ENCODE data around the gene CDH4. TPM values are rescaled to one million over a fixed set of nuclear protein-coding genes. Genes with fewer than 3 reads are reported as not detected.

CDH4 gene
- polyA plus RNA-seq, 5 donors = 3.6 to 8.1 (median 4.7) TPM

DNA sequence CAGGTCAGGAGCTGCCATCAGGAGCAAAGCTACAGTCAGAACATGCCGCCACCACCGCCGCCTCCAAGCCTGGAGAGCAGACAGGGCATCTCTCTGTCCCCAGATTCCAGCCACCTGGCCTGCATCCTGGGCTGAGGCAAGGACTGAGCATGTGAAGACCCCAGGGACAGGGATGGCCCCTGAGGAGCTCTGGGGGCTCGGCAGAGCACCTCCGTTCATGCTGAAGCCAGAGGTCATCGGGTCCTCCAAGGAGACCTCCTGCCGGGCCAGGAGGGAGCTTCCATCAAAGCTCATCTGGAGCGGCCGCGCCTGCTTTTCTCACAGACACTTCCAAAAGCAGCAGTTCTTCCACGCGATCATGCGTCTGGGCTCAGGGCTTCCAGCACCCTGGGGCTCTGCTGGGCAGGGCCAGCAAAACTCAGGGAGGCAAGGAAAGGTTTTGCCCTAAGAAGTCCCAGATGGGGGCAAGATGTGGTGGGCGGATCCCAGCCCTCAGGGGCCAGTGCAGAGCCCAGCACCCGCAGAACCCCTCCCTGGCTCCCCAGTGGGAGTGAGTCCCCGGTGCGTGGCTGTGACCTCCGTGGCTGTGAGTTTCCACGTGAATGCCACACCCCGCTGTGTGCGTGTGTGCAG lies 675.2 kb downstream of the CDH4 start:
- DNase-seq = no peak

DNA sequence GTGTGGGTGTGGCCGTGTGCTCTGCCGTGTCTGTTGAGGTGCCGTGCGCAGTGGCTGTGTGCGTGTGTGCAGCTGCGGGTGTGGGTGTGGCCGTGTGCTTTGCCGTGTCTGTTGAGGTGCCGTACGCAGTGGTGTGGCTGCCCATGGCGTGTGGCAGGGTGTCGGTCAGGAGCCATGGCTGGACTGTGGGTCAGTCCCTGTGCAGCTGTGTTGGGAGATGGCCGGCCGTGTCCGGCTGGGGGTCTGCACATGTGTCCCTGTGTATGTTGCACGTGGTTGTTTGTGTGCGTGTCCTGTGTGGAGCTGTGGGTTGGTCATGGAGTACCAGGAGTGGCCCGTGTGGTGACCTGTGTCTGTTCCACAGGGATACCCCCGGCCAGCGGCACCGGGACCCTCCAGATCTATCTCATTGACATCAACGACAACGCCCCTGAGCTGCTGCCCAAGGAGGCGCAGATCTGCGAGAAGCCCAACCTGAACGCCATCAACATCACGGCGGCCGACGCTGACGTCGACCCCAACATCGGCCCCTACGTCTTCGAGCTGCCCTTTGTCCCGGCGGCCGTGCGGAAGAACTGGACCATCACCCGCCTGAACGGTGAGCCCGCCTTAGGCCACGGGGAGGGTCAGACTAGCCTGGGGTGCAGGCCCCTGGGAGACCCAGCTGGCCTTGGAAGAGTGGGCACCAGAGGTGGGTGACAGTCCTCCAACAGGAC lies 675.9 kb downstream of the CDH4 start:
- DNase-seq = no peak

DNA sequence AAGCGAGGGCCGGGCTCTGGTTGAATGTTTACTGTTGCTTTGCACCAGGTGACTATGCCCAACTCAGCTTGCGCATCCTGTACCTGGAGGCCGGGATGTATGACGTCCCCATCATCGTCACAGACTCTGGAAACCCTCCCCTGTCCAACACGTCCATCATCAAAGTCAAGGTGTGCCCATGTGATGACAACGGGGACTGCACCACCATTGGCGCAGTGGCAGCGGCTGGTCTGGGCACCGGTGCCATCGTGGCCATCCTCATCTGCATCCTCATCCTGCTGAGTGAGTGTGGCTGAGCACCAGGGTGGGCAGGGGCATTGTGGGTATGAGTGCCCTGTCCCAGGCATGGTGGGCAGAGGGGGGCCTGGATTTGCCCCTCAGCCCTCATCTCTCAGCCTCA lies 677.5 kb downstream of the CDH4 start:
- no peak for DNase-seq

DNA sequence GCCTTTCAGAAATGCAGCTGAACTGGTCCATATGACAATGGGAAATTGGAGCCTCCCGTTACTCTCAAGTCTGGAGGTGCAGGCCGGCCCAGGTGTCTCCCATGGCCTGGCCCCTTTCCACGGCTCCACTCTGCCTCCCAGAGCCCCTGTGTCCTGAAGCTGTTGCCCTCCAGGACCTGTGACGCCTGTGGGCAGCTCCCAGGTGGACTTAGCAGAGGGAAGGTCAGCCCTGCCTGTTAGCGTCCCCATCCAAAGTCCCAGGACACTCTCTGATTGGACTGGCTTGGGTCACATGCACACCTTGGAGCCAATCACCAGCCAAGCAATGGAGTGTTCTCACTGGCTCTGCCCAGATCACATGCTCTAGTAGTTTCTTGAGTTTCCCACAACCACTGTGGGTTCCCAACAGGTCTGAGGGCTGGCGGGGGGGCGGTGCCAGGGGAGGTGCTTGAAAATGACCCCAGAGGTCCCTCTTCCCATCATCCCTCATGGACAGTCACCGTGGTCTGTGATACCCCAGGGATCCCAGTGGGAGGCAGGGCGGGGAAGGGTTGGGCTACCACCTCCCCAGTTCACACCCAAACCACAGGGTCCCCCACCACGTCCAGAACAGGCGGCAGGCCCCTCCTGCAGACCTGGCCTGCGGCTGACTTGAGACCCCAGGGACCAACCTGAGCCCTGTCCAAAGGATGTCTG lies 678.1 kb downstream of the CDH4 start:
- no peak for DNase-seq

DNA sequence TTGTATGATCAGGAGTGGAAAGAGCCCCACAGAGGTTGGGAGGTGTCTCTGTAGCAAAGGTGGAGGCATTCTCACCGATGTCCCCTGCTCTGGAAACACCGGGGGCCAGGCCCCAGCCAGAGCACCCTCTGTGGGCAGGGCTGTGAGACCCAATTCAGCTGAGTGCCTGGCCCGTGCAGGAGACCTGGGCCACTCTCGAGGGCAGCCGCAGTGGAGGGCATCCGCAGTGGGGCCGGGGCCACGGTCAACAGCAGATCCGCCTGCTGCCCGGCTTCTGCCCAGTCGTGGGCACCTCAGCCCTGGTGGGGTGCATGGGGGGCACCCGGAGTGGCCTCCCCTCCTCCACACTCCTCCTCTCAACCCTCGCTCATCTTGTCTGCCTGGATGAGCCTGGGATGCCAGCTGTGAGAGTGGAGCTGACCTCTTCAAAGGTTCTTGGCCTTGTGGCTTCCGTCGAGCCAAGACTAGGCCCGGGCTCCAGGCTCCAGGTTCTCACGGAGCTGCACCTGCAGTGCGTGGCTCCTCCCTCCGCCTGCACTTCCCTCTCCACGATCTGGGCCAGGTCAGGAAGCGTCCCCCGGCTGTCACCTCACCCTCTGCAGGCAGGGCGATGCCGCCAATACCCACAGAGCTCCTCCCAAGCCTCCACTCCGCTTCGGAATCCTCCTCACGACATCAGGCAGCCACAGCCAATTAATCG lies 678.9 kb downstream of the CDH4 start:
- DNase-seq = no peak

DNA sequence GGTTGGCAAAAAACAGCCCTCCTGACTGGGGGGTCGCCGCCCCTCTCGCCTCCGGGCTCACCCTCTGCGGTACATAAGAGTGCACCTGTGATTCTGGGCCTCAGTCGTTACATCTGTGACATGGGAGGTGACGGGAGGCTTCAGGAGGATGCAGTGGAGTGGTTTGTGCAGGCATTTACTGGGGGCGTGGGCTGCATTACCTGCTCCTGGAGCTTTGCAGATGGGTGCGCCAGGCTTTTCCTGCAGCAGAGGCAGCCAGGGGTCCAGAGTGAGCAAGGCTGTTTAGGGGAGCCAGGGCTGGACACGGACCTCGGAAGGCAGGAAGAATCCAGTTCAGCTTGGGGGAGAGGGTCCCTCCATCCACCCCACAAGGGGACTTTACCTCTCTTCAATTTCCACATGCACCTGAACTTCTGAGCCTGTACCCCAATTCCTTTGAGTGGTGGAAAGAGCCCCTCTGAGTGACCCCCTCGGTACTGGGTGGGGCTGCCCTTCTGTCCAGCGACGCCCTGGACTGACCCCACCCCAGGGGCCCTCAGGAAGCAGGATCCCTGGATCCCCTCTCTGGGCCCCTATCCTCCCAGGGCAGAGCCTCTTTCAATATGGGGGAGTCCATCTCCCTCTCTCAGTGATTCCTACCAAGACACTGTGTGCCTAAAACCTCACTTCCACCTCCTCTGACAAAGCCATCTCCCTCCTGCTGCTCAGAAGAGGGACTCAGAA lies 679.6 kb downstream of the CDH4 start:
- DNase-seq = no peak

DNA sequence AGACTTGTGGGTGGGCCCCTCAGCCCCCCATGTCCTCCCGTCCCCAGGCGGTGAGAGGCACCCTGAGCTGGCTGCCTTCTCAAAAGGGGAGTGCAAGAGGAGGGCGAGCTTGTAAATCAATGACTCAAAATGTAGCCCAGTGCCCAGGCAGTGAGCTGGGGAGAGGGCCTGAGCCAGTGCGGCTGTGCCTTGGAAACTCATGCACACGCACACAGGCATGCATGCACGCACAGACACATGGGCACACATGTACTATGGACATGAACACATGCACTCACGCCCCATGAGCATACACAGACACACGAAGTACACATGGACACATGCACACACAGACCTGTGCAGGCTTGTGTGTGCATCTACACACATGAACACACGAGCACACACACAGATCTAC lies 680.1 kb downstream of the CDH4 start:
- no peak for DNase-seq

DNA sequence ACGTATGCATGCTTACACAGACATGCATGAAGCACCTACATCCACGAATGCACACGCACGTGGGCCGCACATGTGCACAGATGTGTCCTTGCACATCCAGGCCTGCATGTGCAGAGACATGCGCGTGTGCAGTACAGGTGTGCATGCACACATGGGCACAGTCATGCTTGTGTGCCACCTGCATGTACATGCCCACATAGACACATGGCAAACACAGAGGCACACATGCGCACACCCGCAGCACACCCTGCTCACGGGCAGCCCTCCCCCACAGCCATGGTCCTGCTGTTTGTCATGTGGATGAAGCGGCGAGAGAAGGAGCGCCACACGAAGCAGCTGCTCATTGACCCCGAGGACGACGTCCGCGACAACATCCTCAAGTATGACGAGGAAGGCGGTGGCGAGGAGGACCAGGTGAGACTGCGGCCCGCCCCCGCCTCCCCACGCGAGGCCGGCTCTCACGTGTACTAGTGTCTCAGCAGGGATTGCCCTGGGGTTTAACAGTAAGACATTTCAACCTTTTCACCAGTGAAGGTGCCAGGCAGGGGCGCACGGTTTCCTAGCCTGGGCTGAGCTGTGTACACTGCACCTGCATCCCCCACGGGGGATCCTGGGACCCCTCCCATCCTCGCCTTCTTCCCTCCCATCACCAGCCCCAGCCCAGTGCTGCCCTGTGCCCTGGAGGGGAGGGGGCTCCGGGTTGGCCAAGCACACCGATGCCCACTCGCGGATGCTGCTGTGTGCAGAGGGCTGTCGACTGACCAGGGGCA lies 680.8 kb downstream of the CDH4 start:
- no peak for DNase-seq

DNA sequence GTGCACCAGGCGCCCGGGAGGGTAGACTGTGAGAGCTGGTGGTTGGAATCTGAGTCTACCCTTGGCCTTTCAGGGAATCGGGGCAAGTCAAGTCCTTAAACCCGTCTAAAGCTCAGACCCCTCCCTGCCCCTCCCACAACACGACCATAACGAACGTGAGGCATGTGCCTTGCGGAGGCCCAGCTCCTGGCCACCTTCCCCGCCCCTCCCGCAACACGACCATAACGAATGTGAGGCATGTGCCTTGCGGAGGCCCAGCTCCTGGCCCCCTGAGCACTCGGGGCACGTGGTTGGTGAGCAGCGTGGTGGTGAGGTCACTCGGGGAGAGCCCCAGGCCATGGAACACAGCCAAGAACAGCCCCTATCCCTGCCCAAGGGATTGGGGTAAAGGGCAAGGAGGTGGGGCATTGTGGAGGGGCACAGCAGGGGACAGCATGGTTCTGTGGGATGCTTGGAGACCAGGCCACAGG lies 681.5 kb downstream of the CDH4 start:
- DNase-seq = no peak

DNA sequence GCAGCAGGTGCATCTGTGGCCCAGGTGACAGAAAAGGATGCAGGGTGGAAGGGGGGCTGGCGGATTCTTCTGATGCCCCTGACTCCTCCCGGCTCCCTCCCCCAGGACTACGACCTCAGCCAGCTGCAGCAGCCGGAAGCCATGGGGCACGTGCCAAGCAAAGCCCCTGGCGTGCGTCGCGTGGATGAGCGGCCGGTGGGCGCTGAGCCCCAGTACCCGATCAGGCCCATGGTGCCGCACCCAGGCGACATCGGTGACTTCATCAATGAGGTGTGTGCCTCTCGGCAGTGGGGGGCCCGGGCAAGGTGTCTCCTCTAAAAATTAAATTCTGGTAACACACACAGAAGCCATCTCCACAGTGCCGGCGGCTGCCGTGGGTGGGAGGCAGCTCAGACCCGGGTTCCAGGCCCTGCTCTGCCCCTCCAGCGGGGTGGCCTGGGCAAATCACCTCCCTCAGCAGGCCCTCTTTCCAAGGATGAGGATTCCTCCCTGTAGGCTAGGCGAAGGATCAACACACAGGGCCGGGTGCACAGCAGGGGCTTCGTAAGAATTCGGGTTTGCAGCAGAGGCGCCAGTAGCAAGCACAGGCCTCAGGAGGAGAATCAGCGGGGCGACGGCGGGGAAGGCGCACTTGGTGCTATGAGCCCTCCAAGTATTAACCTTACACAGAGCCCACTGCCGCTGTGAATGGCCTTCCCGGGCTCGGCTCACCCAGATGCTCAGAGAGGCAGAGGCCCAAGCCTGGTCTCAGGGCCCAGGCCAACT lies 682.1 kb downstream of the CDH4 start:
- no peak for DNase-seq

DNA sequence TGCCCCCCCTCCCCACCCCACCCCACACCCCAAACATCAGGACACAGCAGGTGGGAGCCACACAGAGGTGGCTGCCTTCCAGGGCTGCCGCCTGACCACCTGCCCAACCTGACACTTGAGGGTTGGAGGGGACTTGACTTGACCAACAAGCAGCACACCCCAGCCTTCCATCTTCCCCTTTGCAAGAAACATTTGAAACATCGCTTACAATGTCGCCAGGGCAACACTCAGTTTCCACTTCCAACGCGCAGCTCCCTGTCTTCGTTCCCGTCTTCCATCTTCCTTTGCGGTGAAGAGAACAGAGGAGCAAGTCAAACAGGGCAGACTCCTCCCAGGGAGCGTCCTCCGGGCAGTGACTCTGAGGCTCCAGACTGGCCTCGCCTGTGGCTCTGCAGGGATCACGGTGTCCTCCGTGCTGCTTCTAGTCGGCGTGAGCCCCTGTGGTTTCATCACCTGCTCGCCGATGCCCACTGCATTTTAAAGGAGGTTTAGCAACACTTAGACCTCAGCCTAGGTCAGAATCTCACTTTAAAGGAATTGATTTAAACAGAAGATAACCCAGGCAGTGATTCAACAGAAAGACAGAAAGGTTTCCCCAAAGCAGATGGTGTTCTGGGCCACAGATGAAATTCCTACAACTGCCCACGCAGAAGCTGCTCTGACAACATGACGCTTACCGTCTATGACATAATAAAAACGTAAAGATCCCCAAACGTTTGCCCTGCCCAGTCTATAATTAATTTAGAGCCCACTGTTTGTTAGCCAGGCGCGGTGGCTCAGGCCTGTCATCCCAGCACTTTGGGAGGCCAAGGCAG lies 682.9 kb downstream of the CDH4 start:
- no peak for DNase-seq

DNA sequence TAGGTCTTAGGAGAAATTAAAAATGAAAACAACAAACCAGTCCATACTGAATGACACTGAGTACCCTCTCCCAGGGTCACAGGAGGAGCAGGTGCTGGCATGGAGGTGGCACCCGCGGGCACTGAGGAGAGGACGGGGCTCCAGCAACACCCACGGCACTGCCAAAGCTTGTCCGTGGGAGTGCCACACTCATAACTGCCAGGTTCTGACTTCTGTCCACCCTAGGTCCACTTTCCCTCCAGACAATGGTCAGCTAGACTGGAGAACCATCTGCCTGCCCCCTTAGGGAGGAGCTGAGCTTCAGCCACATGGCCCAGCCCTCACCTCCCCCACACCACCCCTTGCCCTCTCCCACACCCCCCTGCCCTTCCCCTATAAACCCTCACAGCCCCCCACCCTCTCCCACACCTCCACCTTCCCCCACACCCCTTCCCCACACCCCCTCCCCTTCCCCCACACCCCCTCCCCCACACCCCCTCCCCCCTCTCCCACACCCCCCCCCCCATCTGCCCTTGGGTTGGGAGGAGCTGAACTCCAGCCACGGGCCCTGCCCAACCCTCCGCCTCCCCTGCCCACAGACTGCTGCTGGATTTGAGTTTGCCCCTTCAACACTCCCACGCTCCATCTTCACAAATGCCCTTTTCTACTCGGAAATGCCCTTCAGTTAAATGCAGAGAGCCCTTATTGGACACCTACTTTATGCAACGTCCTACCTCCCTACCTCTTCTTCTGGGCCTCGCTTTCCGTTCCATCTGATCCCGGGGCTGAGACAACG lies 684.1 kb downstream of the CDH4 start:
- no peak for DNase-seq

DNA sequence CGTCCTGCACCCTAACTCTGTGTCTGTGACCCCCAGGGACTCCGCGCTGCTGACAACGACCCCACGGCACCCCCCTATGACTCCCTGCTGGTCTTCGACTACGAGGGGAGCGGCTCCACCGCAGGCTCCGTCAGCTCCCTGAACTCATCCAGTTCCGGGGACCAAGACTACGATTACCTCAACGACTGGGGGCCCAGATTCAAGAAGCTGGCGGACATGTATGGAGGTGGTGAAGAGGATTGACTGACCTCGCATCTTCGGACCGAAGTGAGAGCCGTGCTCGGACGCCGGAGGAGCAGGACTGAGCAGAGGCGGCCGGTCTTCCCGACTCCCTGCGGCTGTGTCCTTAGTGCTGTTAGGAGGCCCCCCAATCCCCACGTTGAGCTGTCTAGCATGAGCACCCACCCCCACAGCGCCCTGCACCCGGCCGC lies 684.7 kb downstream of the CDH4 start:
- no peak for DNase-seq

DNA sequence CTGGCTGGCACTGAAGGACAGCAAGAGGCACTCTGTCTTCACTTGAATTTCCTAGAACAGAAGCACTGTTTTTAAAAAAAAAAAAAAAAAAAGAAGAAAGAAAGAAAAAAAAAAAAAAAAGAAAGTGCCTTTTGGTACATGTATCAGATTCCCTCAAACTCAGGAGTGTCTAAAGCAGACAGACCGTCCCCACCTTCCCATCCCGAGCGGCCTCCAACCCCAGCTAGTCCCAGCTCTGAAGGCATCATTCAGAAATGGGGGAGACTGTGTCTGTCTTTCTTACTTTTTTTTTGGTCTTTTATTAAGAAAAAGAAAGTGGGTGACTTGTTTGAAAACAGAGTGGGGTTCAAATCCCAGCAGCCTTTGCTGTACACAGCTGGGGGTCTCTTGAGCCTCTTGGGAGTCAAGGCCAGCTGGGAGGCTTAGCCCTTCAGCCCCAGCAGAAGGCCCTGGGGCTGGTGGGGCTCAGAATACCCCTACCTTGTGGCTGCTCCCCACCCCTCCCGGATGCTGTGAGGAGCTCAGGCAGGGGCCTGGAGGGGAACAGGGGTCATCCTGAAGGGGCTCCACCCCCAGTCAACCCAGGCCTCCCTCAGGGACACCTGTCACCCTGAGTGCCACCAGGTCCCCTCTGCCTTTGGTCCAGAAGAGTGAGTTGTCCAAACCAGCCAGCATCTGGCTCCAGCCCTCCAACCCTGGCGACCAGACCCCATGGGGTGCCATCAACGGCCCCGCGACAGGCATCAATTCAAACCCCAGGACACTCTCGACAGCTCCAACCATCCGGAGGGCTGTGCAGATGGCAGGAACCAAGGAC lies 685.3 kb downstream of the CDH4 start:
- DNase-seq = no peak

DNA sequence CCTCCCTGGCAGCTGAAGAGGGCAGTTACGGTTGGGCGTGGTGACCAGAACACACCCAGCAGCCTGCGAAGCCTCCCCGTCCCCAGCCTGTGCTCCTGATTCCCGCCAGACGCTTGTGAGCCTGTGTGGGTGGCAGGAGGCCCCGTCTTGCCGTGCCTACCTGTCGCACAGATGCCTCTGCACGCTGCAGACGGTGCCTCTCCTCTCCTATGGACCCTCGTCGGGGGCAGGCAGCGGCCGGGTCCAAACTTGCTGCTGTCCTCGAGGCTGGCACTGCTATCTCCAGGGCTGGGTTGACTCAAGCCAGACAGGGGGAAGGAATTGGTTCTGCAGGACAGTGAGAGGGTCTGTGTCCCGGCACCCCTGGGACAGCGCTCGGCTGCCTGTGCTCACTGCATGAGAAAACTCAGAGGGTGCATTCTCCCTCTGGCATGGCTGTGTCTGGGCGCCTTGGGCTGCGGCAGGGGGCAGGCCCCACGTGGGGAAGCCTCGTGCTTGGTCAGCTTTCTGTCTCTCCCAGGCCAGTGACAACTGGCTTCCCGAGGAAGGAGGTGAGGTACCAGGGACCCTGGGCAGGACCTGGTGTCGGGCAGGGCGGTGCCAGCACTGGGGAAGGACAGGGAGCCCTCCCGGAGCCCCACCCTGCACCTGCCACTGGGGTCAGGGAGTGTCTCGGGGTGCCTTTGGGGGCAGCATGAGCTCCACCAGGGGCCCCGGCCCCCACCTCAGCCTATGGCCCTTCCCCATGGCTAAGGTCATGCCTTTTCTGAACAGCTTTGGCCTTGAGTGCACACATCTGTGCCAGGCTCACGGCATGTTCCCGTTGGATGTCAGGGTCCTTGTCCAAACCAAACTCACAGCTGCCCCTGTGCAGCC lies 686.1 kb downstream of the CDH4 start:
- DNase-seq = no peak
